PFSK-1 (cell line): ENCODE results near the gene PRDM11.

ENCODE experiments used
- FOXP2 ChIP-seq: optimal IDR thresholded peaks from 2 replicates; pipeline ENCODE3; 2011; ENCODE audit warnings: borderline replicate concordance, control low read depth, inconsistent platforms; ENCODE audit not compliant: insufficient read depth; ENCODE audit errors: extremely low read length, extremely low read depth
- POLR2AphosphoS5 ChIP-seq: IDR thresholded peaks from 2 replicates; pipeline ENCODE4 v1.6.1; 2012; ENCODE audit warnings: low read depth, mild to moderate bottlenecking, control low read depth, low read length, moderate library complexity
- REST ChIP-seq, 2 experiments: IDR thresholded peaks; 2 replicates each; pipeline versions ENCODE4 v1.6.1 to v1.8.0; 2011 to 2012; ENCODE audit warnings: low read depth in 2 of 2, low read length in 2 of 2, control low read depth in 1 of 2, inconsistent platforms in 1 of 2, mild to moderate bottlenecking in 1 of 2, moderate library complexity in 1 of 2; ENCODE audit not compliant: insufficient read depth in 1 of 2
- SIN3A ChIP-seq: IDR thresholded peaks from 2 replicates; pipeline ENCODE4 v1.6.1; 2012; ENCODE audit warnings: mild to moderate bottlenecking, low read length, moderate library complexity, borderline replicate concordance; ENCODE audit not compliant: insufficient read depth
- TAF1 ChIP-seq: IDR thresholded peaks from 2 replicates; pipeline ENCODE4 v1.6.1; 2012; ENCODE audit warnings: low read length, control low read depth, borderline replicate concordance; ENCODE audit not compliant: insufficient read depth

The PRDM11 gene

DNA sequence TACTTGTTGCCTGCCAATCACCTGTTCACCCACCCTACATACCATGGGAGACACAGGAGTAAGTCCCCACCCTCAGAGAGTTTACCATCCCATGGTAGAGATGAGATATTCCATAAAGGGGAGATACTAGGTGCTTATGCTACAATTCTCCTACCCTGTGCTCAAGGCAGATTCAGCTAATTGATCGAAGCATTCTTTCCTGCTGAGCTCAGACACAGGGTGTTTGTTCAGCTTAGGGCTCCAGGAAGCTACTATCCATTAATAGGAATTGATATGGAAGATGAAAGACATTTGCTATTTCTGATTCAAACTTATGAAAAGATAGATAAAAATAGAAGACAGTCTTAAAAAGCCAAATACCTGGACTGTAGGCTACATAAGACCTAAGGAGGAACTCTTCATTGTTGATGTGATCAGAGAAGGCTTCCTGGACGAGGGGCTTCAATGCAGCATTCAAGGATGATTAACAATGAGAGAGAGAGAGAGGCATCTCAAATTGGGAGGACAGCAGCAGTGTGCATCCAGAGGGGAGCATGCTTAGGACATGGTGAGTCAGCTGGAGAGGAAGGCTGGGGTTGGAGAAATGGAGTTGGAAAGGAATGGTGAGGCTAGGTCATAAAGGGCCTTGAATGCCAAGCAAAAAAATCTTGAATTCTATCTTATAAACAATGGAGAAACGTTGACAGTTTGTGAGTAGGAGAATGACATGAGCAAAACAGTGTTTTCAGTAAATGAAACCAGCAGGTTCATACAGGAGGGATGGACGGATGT, 124.7 kb downstream of the PRDM11 start:
- no peak for TF ChIP-seq REST (IDR thresholded peaks at IDR 0.05; ENCODE audit: insufficient read depth in 1 of 2, low read depth in 2 of 2, low read length in 2 of 2)
- no peak for TF ChIP-seq TAF1
- TF ChIP-seq POLR2AphosphoS5: no peak
- no peak for TF ChIP-seq SIN3A
- TF ChIP-seq FOXP2: no peak

DNA sequence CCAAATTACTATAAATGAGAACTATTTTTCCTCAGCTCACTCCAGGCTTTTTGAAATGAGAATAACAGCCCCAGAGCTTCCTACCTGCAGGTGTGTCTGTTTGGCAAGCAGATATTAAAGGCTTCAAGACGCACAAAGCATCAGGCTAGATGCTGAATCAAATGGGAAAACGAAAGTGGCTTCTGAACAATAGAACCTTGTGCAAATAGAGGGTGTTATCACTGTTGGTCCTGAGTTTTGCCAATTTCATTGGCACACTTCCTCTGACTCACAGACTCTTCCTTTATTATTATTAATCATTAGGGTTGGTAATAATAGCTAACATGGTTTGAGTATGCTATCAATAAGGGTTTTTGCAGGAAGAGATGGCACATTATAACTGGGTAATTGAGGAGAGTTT, 126.3 kb downstream of the PRDM11 start:
- TF ChIP-seq FOXP2 (no peak), REST (IDR thresholded peaks at IDR 0.05; ENCODE audit: insufficient read depth in 1 of 2, low read depth in 2 of 2, low read length in 2 of 2) (no peak), TAF1 (no peak), SIN3A (no peak), POLR2AphosphoS5 (no peak)

- TF ChIP-seq FOXP2 (no peak), SIN3A (no peak), REST (IDR thresholded peaks at IDR 0.05; ENCODE audit: insufficient read depth in 1 of 2, low read depth in 2 of 2, low read length in 2 of 2) (no peak), POLR2AphosphoS5 (no peak), TAF1 (no peak)
Observed at GRCh38 chr11:45273509-45273908, 127.1 kb downstream of the PRDM11 start.

DNA sequence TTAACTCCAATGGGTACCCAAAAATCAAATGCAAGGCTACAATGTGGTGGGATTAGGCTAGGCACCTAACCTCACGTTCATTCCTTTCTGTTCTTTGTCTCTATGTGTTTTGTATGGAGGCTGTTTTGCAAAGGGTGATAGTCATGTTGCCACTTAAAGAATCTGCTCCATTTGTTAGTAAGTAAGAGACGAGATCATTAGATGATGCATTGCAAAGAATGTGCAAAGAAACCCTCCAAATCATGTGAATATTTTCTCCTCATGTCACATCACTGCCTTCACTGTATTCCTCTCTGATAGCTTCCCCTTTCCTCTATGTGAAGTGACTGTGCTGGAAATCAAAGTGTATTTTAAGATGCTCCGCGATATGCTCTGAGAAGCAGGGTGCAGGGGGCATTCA, 127.8 kb downstream of the PRDM11 start:
- TF ChIP-seq POLR2AphosphoS5 (no peak), REST (IDR thresholded peaks at IDR 0.05; ENCODE audit: insufficient read depth in 1 of 2, low read depth in 2 of 2, low read length in 2 of 2) (no peak), TAF1 (no peak), FOXP2 (no peak), SIN3A (no peak)

DNA sequence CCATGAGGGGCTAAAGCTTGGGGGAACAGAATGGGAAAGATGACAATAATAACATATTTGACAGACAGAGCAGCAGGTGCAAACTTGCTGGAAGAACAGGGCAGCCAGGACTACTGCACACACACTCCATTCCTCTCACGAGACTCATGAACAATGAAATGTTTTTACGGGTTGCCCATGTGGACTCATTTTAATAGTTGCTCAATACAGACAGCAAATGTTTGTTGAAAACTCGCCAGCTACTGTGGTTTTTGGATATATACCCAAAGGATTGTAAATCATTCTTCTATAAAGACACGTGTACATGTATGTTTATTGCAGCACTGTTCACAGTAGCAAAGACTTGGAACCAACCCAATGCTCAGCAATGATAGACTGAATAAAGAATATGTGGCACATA, 129.4 kb downstream of the PRDM11 start:
- TF ChIP-seq POLR2AphosphoS5: no peak
- no peak for TF ChIP-seq SIN3A
- no peak for TF ChIP-seq TAF1
- TF ChIP-seq FOXP2: no peak
- TF ChIP-seq REST (IDR thresholded peaks at IDR 0.05; ENCODE audit: insufficient read depth in 1 of 2, low read depth in 2 of 2, low read length in 2 of 2): no peak
